HG02884 (cell line): ENCODE data around the gene GOLGA8J.
"Not testable (repeated sequence)": the region's sequence is repeated elsewhere in the genome, so short reads cannot be mapped to it uniquely, and the experiment has no call there.

Experiments used
- ATAC-seq: cut with Tn5 transposase; IDR thresholded peaks from one replicate; pipeline ENCODE4 v1.9.1; 2021; ENCODE audit warnings: mild to moderate bottlenecking, moderate library complexity; ENCODE audit not compliant: unreplicated experiment

The GOLGA8J gene, protein sequence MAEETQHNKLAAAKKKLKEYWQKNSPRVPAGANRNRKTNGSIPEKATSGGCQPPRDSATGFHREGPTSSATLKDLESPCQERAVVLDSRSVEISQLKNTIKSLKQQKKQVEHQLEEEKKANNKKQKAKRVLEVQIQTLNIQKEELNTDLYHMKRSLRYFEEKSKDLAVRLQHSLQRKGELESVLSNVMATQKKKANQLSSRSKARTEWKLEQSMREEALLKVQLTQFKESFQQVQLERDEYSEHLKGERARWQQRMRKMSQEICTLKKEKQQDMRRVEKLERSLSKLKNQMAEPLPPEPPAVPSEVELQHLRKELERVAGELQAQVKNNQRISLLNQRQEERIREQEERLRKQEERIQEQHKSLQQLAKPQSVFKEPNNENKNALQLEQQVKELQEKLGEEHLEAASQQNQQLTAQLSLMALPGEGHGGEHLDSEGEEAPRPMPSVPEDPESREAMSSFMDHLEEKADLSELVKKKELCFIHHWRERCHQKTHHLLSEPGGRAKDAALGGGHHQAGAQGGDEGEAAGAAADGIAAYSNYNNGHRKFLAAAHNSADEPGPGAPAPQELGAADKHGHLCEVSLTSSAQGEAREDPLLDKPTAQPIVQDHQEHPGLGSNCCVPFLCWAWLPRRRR

GRCh38 chr15:30082655-30083054 lies at the start of gene GOLGA8J:
Gene GOLGA8J, plus strand, starts transcription at chr15:30082955. Its CDS starts 98 bp downstream, at chr15:30083053.
- ATAC-seq, result not testable (repeated sequence)

GRCh38 chr15:30033211-30033610 lies 49.5 kb upstream of the GOLGA8J start:
- no peak for ATAC-seq

DNA sequence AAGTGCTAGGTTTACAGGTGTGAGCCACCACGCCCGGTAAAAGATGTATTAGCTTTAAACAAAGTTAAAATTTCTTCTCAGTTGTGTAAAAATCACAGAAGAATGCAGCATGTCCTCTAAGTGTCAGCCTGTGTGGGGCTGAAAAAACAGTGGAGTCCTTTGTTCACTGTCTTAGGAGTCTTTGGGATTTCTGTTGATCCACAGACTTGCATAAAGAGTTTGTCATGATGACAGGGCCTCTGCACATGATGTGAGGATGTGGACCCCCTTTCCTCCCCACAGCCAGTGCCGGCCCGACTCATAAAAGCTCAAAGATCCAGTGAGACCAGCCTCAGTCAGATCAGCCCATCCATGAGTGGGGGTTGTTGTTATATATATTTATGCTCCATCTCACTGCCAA lies 49.0 kb upstream of the GOLGA8J start:
- ATAC-seq, result no peak

GRCh38 chr15:30036036-30036703 lies 46.6 kb upstream of the GOLGA8J start:
- ATAC-seq, result no peak

DNA sequence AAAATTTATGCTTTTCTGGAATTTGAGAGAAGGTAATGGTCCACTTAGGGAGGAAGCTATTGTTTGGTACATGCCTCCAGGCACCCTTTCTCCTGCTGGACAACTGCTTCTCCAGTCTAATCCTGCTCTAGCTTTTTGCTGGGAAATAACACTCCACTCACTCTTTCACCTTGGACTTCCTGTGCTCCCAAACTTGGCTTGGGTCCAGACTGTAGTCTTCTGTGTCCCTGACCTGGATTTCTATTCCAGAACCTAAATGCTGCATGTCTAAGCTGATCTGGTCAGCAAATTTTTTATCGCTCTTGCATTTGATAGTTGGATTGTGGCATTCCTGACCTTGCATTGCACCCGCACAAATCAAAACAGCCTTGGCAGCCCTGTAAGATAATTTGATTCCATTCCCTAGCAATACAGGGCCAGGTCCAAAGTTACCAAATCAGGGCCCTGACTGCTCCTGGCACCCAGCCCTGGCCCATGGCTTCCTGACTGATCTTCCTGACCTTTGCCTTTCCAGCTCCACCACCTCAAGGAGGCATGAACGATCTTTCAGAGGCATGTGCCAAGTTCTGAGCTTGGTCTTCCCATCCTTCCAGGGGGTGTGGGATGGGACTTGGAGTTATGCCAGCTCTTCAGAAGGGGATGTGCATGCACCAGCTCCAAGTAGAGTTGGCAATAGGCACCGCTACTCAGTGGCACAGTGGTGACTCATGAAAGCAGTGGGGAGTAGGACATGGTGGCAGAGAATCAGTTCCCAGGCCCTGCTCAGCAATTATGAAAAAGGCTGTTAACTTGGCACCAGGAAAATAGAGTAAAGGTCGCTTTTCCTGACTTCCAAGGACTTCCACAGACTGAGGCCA lies 43.9 kb upstream of the GOLGA8J start:
- no peak for ATAC-seq

DNA sequence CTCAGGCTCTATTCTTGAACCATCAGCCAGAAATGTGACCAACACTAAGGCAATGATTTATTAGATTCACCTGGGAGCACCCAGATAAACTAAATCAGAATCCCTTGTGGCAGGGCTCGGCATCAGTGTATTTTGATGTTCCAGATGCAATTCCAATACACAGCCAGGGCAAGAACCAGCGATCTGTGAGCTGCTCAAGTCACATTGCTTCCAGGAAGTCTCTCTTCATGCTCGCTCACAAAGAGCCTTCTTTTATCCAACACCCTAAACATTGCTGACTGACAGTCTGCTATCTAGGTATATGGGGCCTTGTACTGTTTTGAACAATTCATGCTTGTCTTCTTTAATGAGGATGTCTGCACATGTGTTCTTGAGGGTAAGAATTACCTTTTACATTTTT lies 40.9 kb upstream of the GOLGA8J start:
- no peak for ATAC-seq

DNA sequence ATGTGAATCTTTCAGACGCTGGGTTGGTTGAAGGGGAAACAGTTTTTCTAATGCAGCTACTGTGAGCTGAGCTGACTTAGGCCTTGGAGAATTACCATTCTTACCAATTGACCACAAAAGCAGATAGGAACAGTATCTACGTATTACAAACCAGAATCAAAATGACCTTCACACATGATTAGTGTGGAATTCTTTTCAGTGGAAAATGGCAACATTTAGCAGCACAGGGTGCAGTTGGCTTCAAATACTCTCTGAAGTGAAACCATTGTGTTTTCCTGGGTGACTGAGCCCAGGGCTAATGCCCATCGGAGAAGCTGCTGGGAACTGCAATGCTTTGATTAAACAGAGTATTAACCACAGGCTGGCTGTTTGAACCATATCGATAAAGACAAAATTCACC lies 40.2 kb upstream of the GOLGA8J start:
- ATAC-seq, result no peak

DNA sequence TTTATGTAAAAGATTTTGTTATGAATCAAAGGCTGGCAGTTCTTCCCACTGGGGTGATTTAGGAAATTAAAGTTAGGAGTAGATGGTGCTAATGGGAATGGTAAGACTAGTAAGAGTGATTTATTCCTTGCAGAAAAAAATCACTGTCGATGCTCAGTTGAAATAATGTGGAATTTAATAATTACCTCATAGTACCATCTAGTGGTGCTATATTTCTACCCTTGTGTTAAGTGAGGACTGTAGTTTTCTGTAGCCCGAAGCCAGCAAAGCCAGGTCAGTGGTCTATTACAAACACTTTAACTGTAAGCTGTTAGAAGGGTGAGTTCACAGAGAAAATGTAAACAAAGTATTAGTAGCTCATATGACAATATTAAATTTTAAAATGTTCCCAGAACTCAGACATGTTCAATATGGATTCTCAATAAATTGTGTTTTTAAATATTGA lies 39.5 kb upstream of the GOLGA8J start:
- no peak for ATAC-seq

DNA sequence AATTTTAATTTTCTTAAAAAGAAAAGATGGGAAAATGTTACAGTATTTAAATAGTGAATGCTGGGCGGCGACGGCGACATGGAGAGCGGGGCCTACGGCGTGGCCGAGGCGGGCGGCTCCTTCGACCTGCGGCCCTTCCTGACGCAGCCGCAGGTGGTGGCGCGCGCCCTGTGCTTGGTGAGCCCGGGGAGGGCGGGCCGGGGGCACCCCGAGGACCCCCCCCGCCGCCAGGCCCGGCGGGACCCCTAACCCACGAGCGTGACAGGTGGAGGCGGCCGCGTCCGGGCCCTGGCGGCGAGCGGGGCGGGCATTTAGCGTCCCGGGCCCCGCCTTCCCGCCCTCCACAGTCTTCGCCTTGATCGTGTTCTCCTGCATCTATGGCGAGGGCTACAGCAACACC lies 38.4 kb upstream of the GOLGA8J start:
- no peak for ATAC-seq

GRCh38 chr15:30044826-30045225 lies 37.9 kb upstream of the GOLGA8J start:
- not testable (repeated sequence) for ATAC-seq

GRCh38 chr15:30045248-30046041 lies 37.3 kb upstream of the GOLGA8J start:
- not testable (repeated sequence) for ATAC-seq

DNA sequence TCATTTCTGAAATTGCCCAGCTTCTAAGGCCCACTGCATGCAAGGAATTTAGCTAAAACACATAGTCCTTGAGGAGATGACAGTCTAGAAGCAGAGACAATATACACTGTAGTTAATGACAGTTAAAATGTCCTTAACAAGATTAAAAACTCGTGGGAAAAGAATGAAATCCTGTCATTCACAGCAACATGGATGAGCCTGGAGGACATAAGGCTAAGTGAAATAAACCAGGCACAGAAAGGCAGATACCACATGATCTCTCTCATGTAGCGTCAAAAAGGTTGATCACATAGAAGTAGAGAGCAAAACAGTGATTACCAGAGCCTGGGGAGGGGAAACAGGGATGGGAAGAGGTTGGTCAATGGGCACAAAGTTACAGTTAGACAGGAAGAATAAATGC lies 36.3 kb upstream of the GOLGA8J start:
- no peak for ATAC-seq

DNA sequence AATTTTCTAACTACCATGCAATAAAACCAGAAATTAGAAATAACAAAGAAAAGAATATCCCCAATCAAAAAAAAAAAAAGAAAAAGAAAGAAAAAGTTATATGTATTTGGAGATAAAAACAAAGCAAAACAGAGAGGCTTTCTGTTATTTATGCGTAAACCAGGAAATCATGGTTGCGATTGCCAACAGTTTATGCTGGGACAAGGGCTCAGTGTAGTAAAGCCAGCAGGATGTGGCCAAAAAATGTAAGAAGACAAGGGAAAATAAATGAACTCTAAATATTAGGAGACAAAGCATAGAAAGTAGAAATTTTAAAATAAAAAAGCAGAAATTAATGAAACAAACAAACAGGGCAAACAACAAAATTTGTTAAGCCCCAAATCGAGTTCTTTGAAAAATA lies 27.2 kb upstream of the GOLGA8J start:
- no peak for ATAC-seq

- ATAC-seq, result no peak
Observed at GRCh38 chr15:30056166-30056565, 26.6 kb upstream of the GOLGA8J start.

DNA sequence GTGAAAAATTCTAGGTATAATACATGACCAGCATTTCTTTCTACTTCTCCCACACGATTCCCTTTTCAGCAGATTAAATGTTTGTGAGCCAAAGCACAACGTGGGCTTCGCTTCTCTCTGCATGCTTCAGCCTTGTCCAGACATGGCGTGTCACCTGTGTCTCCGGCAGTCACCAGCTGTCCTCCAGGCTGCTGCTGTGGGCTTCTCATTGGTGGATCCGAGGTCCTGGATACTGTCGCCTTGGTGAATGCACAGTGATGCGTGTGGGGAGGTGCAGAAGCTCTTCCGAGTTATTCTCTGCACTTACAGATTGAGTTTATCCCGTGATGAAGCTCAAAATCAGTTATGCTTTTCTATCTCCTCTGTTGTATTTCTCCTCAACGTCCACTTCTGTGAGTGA lies 23.0 kb upstream of the GOLGA8J start:
- no peak for ATAC-seq

GRCh38 chr15:30062881-30063280 lies 19.9 kb upstream of the GOLGA8J start:
- no peak for ATAC-seq

GRCh38 chr15:30063835-30064546 lies 18.8 kb upstream of the GOLGA8J start:
- ATAC-seq, result no peak

GRCh38 chr15:30065025-30065801 lies 17.5 kb upstream of the GOLGA8J start:
- ATAC-seq, result no peak

DNA sequence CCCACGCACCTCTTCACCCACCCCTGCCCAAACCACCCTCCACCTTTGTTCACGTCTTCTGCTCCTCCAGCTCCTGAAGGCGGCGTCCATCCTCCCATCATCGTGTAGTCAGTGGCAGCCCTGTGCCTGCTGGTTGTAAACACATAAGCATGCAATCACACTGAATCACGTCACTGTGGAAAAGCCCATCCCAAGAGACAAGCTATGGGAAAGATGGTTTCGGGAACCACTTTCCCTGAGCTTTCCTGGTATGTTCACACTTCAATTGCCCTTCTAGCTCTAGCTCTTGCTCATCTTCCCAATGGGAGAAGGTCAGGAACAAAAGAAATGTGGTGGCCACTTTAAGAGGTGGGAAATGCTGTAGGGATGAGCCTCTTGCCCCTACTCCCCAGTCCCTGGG lies 14.4 kb upstream of the GOLGA8J start:
- ATAC-seq, result no peak
